ENCODE data around the gene RUNX1.

Gene RUNX1

GRCh38 chr21:35019631-35020032 is 29.5 kb downstream of the RUNX1 start:
- no peak overlapping the region for H3K27ac ChIP-seq
- TF ChIP-seq CTCF (IDR thresholded peaks at IDR 0.05) (no peak), ZFX (IDR thresholded peaks at IDR 0.05; ENCODE audit: borderline replicate concordance) (no peak)

GRCh38 chr21:35017256-35017655 is 31.8 kb downstream of the RUNX1 start:
- no peak overlapping the region for H3K27ac ChIP-seq
- no peak for TF ChIP-seq ZFX (IDR thresholded peaks at IDR 0.05; ENCODE audit: borderline replicate concordance)
- no peak for TF ChIP-seq CTCF (IDR thresholded peaks at IDR 0.05)

- TF ChIP-seq CTCF (IDR thresholded peaks at IDR 0.05) (no peak), ZFX (IDR thresholded peaks at IDR 0.05; ENCODE audit: borderline replicate concordance) (no peak)
- H3K27ac ChIP-seq, result no peak overlapping the region
Observed at GRCh38 chr21:35016517-35017188, 32.4 kb downstream of the RUNX1 start.

- H3K27ac ChIP-seq, result no peak overlapping the region
- no peak for TF ChIP-seq CTCF (IDR thresholded peaks at IDR 0.05)
- TF ChIP-seq ZFX (IDR thresholded peaks at IDR 0.05; ENCODE audit: borderline replicate concordance), result no peak
Observed at GRCh38 chr21:35016071-35016470, 33.0 kb downstream of the RUNX1 start.

- TF ChIP-seq ZFX (IDR thresholded peaks at IDR 0.05; ENCODE audit: borderline replicate concordance) (no peak), CTCF (IDR thresholded peaks at IDR 0.05) (no peak)
- H3K27ac ChIP-seq, result no peak overlapping the region
Observed at GRCh38 chr21:35015435-35016024, 33.6 kb downstream of the RUNX1 start.

- H3K27ac ChIP-seq, result no peak overlapping the region
- TF ChIP-seq ZFX (IDR thresholded peaks at IDR 0.05; ENCODE audit: borderline replicate concordance), result no peak
- TF ChIP-seq CTCF (IDR thresholded peaks at IDR 0.05), result no peak
Observed at GRCh38 chr21:35014302-35015041, 34.6 kb downstream of the RUNX1 start.

- H3K27ac ChIP-seq, result no peak overlapping the region
- TF ChIP-seq ZFX (IDR thresholded peaks at IDR 0.05; ENCODE audit: borderline replicate concordance) (no peak), CTCF (IDR thresholded peaks at IDR 0.05) (no peak)
Observed at GRCh38 chr21:35011681-35012080, 37.4 kb downstream of the RUNX1 start.

All from 22Rv1 (cell line).